Ectodermal cell (in vitro differentiated cells): ENCODE results near the gene SHC2.
A peak's percentile ranks its signal among the peaks of the same experiment; 100 is the strongest.
"Not testable (repeated sequence)": the region's sequence is repeated elsewhere in the genome, so short reads cannot be mapped to it uniquely, and the experiment has no call there.

Experiments
- H3K27ac ChIP-seq: 2 replicates; pipeline ENCODE4 v1.7.0; 2013; ENCODE audit warnings: mild to moderate bottlenecking, low read depth, low read length; ENCODE audit not compliant: insufficient read depth, poor library complexity, severe bottlenecking
- H3K27me3 ChIP-seq: 2 replicates; pipeline ENCODE4 v1.7.0; 2013; ENCODE audit warnings: mild to moderate bottlenecking, low read length; ENCODE audit not compliant: insufficient read depth, control insufficient read depth, poor library complexity, severe bottlenecking
- H3K36me3 ChIP-seq: one replicate; pipeline ENCODE4 v1.7.0; 2013; ENCODE audit warnings: low read length; ENCODE audit not compliant: control insufficient read depth, insufficient read depth
- H3K4me1 ChIP-seq: one replicate; pipeline ENCODE4 v1.7.0; 2013; ENCODE audit warnings: low read length; ENCODE audit not compliant: control insufficient read depth, insufficient read depth
- H3K4me3 ChIP-seq: 2 replicates; pipeline ENCODE4 v1.7.0; 2013; ENCODE audit warnings: low read depth, low read length, control low read depth; ENCODE audit not compliant: insufficient read depth
- H3K9me3 ChIP-seq: 2 replicates; pipeline ENCODE4 v1.7.0; 2013; ENCODE audit warnings: mild to moderate bottlenecking, low read length, moderate library complexity; ENCODE audit not compliant: control insufficient read depth
- WGBS, 2 experiments: methylation state at CpG; one replicate each; pipeline ENCODE4 v1.1.7; 2013; ENCODE audit warnings: missing lambda C conversion rate in 2 of 2; 5-methylcytosine and 5-hydroxymethylcytosine counted together

Gene SHC2

GRCh38 chr19:419721-420515 is 40.9 kb downstream of the SHC2 start:
- 92 to 93% methylated on average over 31 of the region's 31 CpGs for WGBS, 2 experiments
- Histone ChIP-seq H3K36me3 (no peaks in the 10 kb centered on the region), H3K9me3 (no peaks in the 10 kb centered on the region), H3K27me3 (no peaks in the 10 kb centered on the region), H3K4me1 (peaks cover 24% of the 10 kb centered on the region), H3K4me3 (no peak overlapping the region), H3K27ac (no peak overlapping the region)

GRCh38 chr19:418761-419671 is 41.8 kb downstream of the SHC2 start:
- no peak overlapping the region for H3K27ac ChIP-seq
- H3K27me3 ChIP-seq: no peaks in the 10 kb centered on the region
- H3K36me3 ChIP-seq: no peaks in the 10 kb centered on the region
- peaks cover 24% of the 10 kb centered on the region for H3K4me1 ChIP-seq
- no peaks in the 10 kb centered on the region for H3K9me3 ChIP-seq
- no peak overlapping the region for H3K4me3 ChIP-seq
- WGBS, 2 experiments: 92 to 93% methylated on average over 51 of the region's 51 CpGs

GRCh38 chr19:416416-416815 is 44.4 kb downstream of the SHC2 start:
- Histone ChIP-seq H3K27me3 (no peaks in the 10 kb centered on the region), H3K9me3 (no peaks in the 10 kb centered on the region), H3K4me1 (peaks cover 41% of the 10 kb centered on the region), H3K36me3 (no peaks in the 10 kb centered on the region), H3K27ac (no peak overlapping the region), H3K4me3 (no peak overlapping the region)
- 93 to 94% methylated on average over 14 of the region's 14 CpGs for WGBS, 2 experiments

- Histone ChIP-seq H3K4me1 (peaks cover 42% of the 10 kb centered on the region), H3K36me3 (no peaks in the 10 kb centered on the region), H3K4me3 (no peak overlapping the region), H3K27me3 (peaks cover 3% of the 10 kb centered on the region), H3K9me3 (no peaks in the 10 kb centered on the region), H3K27ac (no peak overlapping the region)
- 88 to 100% methylated on average over 1 of the region's 1 CpG for WGBS, 2 experiments
These were observed 45.5 kb downstream of the SHC2 start for GRCh38 chr19:415292-415691.

- WGBS, 2 experiments: 92% methylated on average over 15 of the region's 15 CpGs
- Histone ChIP-seq H3K4me3 (no peak overlapping the region), H3K4me1 (peaks cover 42% of the 10 kb centered on the region)
These were observed 46.9 kb downstream of the SHC2 start for GRCh38 chr19:413756-414420.

GRCh38 chr19:412356-413355 is 48.2 kb downstream of the SHC2 start:
- no peaks in the 10 kb centered on the region for H3K9me3 ChIP-seq
- peaks cover 16% of the 10 kb centered on the region for H3K27me3 ChIP-seq
- H3K4me1 ChIP-seq: peaks cover 33% of the 10 kb centered on the region
- no peaks in the 10 kb centered on the region for H3K36me3 ChIP-seq
- H3K27ac ChIP-seq: peak overlapping the region; percentile 16
- whole genome bisulfite sequencing, 2 experiments: 61 to 62% methylated on average over 34 to 35 of the region's 36 CpGs
- H3K4me3 ChIP-seq: peak overlapping the region; percentile 6

More at GRCh38 chr19:413756-414420, 46.9 kb downstream of the SHC2 start:
- Histone ChIP-seq H3K27ac (no peak overlapping the region), H3K27me3 (peaks cover 16% of the 10 kb centered on the region), H3K36me3 (no peaks in the 10 kb centered on the region), H3K9me3 (no peaks in the 10 kb centered on the region)

GRCh38 chr19:411723-412355 is 49.0 kb downstream of the SHC2 start:
- Histone ChIP-seq H3K4me3 (peak overlapping the region; percentile 6), H3K27ac (no peak overlapping the region), H3K27me3 (peaks cover 16% of the 10 kb centered on the region), H3K36me3 (no peaks in the 10 kb centered on the region), H3K4me1 (peaks cover 25% of the 10 kb centered on the region), H3K9me3 (no peaks in the 10 kb centered on the region)
- WGBS, 2 experiments: 73 to 77% methylated on average over 13 of the region's 13 CpGs

GRCh38 chr19:411121-411722 is 49.6 kb downstream of the SHC2 start:
- Histone ChIP-seq H3K4me1 (peaks cover 19% of the 10 kb centered on the region), H3K27me3 (peaks cover 16% of the 10 kb centered on the region)
- not testable (repeated sequence) for H3K4me3 ChIP-seq, H3K9me3 ChIP-seq, H3K27ac ChIP-seq, H3K36me3 ChIP-seq
- WGBS, 2 experiments: 84 to 88% methylated on average over 21 to 22 of the region's 22 CpGs
